Activated CD4-positive, alpha-beta T cell treated with anti-CD3 and anti-CD28 coated beads, Interleukin-10, Interleukin-2, amounts not matched to agents 100 ng/mL and 50 ng/mL, durations not matched to agents 16 hours and 8 hours (primary cell): ENCODE results near the gene HYAL3.
A peak's percentile ranks its signal among the peaks of the same experiment; 100 is the strongest.

Experiments
- DNase-seq: peaks from one replicate; pipeline ENCODE4 v3.0.0-alpha.2; 2020

HYAL3 gene

GRCh38 chr3:50327943-50328691, 28.9 kb upstream of the HYAL3 start, which contains the start of gene TUSC2:
Gene TUSC2, minus strand, starts transcription at chr3:50328223. Its CDS starts 124 bp downstream, at chr3:50328099.
- peak; percentile 97 for DNase-seq

GRCh38 chr3:50327129-50327528, 27.9 kb upstream of the HYAL3 start:
- DNase-seq, result no peak

DNA sequence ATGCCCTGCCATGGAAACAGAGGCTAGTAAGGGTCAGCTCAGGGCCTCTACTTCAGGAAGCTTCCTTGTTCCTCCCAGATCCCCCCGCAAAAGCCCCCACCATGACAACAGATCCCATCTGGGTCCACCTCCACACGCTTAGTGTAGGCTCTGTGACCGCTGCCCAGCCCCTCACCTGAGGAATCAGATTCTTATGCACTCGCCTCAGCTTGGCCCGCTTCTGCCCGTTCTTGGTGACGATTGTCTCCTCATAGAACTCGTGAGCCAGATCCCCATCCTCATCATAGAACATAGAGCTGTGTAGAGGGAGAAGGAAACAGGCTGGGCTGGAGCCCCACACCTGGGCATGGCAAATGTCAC, 27.0 kb upstream of the HYAL3 start:
- no peak for DNase-seq

GRCh38 chr3:50325497-50326181, 26.4 kb upstream of the HYAL3 start:
- DNase-seq, result no peak

- no peak for DNase-seq
These were observed 25.9 kb upstream of the HYAL3 start for GRCh38 chr3:50325113-50325480.

- peak; percentile 71 for DNase-seq
These were observed 25.3 kb upstream of the HYAL3 start for GRCh38 chr3:50324351-50325112.

GRCh38 chr3:50323614-50324199, 24.5 kb upstream of the HYAL3 start:
- DNase-seq, result no peak

DNA sequence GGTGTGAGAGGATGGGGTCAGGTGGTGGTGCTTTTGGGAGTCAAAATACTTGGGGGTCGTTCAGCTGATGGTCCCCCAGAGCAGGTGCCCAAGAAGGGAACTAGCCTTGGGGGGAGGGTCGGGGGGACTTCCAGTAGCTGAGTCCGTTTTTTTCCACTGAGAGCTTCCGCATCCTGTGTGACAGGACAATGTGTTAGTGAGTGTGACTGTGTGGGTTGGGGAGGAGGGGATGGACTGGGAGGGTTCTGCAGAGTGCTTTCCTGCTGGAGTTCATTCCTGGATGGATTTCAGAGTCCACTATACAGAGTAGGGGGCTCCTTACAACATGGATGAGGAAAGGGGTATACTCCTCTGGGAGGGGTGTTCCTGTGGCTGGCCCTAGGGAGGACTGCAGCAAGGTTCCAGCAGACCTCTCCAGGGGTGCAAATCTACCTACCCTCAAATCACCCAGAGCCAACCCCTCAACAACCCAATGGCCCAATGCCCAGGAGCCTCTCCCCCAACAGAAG, 23.9 kb upstream of the HYAL3 start:
- no peak for DNase-seq

- no peak for DNase-seq
These were observed 23.3 kb upstream of the HYAL3 start, which contains the start of gene HYAL2 for GRCh38 chr3:50322386-50323091. Gene HYAL2, minus strand, starts transcription at chr3:50322745. Its CDS starts 2,256 bp downstream, at chr3:50320489.

DNA sequence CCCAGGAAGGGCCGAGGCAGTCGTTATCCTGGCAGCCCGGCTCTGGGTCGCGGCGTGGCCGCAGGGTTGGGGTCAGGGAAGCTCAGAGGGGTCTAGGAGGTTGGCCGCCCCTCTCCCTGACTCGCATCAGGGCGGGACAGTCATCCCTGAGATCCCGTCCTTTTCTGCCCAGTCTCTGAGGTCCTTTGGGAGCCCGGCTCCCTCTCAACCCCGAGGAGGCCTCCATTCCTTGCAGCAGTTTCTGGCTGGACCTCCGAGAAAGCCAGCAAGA, 22.8 kb upstream of the HYAL3 start:
- DNase-seq, result no peak

- DNase-seq, result peak; percentile 89
These were observed 22.3 kb upstream of the HYAL3 start for GRCh38 chr3:50321336-50322114.

GRCh38 chr3:50320853-50321335, 21.7 kb upstream of the HYAL3 start:
- peak; percentile 73 for DNase-seq

GRCh38 chr3:50319894-50320625, 20.9 kb upstream of the HYAL3 start:
- DNase-seq, result no peak

DNA sequence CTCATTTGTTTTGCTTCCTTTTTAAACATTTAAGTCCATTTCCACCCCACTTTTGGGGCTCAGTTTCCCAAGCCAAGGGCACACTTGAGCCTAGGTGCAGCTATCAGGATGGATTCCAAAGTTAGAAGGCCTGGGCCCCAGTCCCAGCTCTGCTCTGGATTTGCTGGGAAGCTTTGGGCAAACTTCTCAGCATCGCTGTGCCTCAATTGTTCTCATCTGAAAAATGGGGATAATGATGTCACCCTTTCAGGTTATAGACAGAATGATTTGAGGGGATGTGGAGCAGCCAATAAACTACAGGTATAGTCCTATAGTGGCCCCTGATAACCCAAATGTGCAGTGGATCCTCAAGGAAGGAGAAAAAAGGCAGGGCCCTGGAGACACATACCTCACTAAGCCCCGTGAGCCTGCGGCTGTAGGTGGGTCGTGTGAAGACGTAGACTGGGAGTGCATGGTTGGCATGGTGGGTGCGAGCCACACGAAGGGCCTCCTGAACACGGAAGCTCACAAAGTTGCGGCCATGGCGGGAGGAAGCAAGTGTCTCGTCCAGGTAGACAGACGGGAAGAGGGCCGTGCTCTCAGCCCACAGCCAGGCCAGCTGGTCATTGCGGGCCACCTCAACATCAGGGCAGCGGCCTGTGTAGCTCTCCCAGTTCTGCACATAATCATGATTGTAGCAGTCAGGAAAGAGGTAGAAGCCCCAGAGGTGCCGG, 20.1 kb upstream of the HYAL3 start:
- DNase-seq, result no peak

- DNase-seq, result no peak
These were observed 19.4 kb upstream of the HYAL3 start for GRCh38 chr3:50318615-50319014.

GRCh38 chr3:50318163-50318562, 19.0 kb upstream of the HYAL3 start:
- DNase-seq, result no peak

DNA sequence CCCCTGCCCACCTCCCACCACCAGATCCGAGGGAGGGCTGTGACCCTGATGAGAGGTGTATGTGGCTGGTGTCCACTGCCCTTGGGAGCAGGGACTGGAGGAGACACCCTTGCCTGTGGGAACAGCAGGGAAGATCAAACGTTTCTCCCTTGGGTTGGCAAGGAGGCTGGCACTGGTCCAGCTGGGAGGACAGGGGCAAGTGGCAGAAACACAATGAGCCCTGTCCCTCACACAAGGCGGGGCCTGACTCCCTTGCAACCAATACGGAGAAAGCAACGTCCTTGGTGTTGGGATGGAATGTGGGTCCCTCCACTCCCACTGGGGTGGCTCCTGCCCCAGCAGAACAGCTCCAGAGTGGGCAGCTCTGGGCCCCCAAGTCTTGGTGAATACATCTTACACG, 18.1 kb upstream of the HYAL3 start:
- DNase-seq, result no peak

DNA sequence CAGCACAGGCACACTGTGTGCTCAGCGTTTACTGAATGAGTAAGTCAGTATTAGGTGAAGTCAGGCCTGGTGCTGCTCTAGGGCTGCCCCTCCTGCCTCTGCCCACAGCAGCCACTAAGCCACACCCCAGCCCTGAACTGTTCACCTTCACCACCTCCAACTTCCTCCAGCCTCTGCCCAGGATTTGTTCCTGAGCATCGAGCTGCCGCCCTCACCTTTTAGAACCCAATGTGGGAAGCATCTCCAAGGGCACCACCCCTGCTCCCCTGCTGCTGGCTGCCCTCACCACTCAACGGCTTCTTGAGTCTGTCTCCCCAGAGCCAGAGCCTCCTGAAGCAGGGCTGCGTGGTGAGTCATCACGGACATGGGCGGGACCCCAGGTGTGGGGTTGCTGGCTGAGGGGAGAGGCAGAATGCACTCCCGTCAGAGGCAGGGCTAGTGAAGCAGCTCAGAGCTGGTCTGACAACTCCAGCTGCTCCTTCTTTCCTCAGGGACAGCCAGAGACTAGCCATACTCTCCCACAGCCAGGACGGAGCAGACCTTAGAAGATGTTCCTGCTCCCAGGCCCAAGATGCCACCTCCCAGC, 17.5 kb upstream of the HYAL3 start:
- peak; percentile 73 for DNase-seq

DNA sequence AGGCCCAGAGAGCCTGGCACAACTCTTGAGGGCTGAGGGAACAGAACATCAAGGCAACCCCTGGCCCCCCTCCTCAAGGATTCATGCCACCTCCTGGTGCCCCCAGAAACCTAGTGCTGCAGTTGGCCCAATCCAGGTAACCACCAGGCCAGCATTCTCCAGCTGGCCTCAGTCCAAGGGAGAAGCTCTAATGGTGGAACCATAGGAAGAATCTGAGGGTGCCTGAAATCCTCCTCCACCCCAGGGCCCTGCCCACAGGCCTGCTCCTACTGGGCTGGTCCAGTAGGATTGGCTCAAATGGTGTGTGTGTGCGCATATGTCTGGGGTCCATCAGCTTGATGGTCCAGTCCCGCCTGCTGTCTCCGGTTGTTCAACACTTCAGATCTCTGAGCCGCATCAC, 15.6 kb upstream of the HYAL3 start:
- DNase-seq, result no peak

- DNase-seq, result no peak
These were observed 15.1 kb upstream of the HYAL3 start for GRCh38 chr3:50314342-50314741.
